ENCODE data around the gene GPR153. TPM values are rescaled to one million over a fixed set of nuclear protein-coding genes. Genes with fewer than 3 reads are reported as not detected.

Gene GPR153
- total RNA-seq, 1 experiment from 2014 or later, result 98.7 TPM

DNA sequence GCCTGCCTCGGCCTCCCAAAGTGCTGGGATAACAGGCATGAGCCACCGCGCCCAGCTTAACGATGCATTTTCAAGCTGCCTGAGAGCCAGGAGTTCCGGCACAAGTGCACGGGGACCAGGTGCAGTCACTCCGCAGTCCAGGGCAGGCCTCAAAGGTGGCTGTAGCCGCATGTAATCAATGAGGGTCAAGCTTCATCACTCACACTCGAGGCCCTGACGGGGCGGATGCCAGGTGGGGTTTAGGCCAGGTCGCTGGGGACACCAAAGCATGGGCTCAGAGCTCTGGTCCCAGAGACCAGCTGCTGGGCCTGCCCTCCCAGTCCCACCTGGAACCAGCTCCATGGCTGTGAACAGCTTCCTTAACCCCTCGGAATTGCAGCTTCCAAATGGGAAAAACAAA, 26.1 kb upstream of the GPR153 start:
- POLR2A ChIA-PET (ENCODE audit: unreplicated experiment), result no interaction called here

GRCh38 chr1:6286266-6286665, 25.4 kb upstream of the GPR153 start:
- no peak overlapping the region for H3K4me2 ChIP-seq (ENCODE audit: low read length)
- BruUV-seq (replicated peaks), result no TSS peak
- H2AFZ ChIP-seq (ENCODE audit: low read length), result no peak overlapping the region
- H3K4me3 ChIP-seq (ENCODE audit: low read length), result no peak overlapping the region
- peaks cover 11% of the 10 kb centered on the region for H3K4me1 ChIP-seq (ENCODE audit: insufficient read depth, low read length)
- H3K9ac ChIP-seq (ENCODE audit: low read length), result no peak overlapping the region
- POLR2A ChIA-PET (ENCODE audit: unreplicated experiment), result no interaction called here
- no peak for ATAC-seq
- no peaks in the 10 kb centered on the region for H4K20me1 ChIP-seq (ENCODE audit: low read length)
- no peaks in the 10 kb centered on the region for H3K9me2 ChIP-seq (replicated peaks; ENCODE audit: low read length)
- no peak for TF ChIP-seq EZH2phosphoT487 (IDR thresholded peaks at IDR 0.05; ENCODE audit: borderline replicate concordance, low read length)
- TF ChIP-seq, protein P1, sequence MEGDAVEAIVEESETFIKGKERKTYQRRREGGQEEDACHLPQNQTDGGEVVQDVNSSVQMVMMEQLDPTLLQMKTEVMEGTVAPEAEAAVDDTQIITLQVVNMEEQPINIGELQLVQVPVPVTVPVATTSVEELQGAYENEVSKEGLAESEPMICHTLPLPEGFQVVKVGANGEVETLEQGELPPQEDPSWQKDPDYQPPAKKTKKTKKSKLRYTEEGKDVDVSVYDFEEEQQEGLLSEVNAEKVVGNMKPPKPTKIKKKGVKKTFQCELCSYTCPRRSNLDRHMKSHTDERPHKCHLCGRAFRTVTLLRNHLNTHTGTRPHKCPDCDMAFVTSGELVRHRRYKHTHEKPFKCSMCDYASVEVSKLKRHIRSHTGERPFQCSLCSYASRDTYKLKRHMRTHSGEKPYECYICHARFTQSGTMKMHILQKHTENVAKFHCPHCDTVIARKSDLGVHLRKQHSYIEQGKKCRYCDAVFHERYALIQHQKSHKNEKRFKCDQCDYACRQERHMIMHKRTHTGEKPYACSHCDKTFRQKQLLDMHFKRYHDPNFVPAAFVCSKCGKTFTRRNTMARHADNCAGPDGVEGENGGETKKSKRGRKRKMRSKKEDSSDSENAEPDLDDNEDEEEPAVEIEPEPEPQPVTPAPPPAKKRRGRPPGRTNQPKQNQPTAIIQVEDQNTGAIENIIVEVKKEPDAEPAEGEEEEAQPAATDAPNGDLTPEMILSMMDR (conservative IDR thresholded peaks at IDR 0.05; ENCODE audit: low read depth, low read length), result no peak
- TF ChIP-seq EZH2 (IDR thresholded peaks at IDR 0.05; ENCODE audit: low read length, unreplicated experiment), result no peak
- H3K27me3 ChIP-seq (ENCODE audit: low read length), result no peaks in the 10 kb centered on the region
- H3K36me3 ChIP-seq (ENCODE audit: low read depth, low read length), result peaks cover 4% of the 10 kb centered on the region; the same call in 1 of the 2 replicates
- CTCF ChIA-PET, result no interaction called here
- DNase-seq, result no peak
- H3K79me2 ChIP-seq (ENCODE audit: low read length), result no peaks in the 10 kb centered on the region
- no peaks in the 10 kb centered on the region for H3K9me3 ChIP-seq (ENCODE audit: low read length)
- intact Hi-C loops (cut with micrococcal nuclease), result no loop called here
- H3F3A ChIP-seq (ENCODE audit: low read length, unreplicated experiment), result no peaks in the 10 kb centered on the region
- no peak overlapping the region for H3K27ac ChIP-seq (ENCODE audit: low read length)

More for the DNA sequence above, 26.1 kb upstream of the GPR153 start:
- no peaks in the 10 kb centered on the region for H4K20me1 ChIP-seq (ENCODE audit: low read length)
- no peak for TF ChIP-seq EZH2 (IDR thresholded peaks at IDR 0.05; ENCODE audit: low read length, unreplicated experiment)
- no peak for TF ChIP-seq EZH2phosphoT487 (IDR thresholded peaks at IDR 0.05; ENCODE audit: borderline replicate concordance, low read length)
- TF ChIP-seq, protein P1 (conservative IDR thresholded peaks at IDR 0.05; ENCODE audit: low read depth, low read length), result no peak
- ATAC-seq (no peak), DNase-seq (no peak)
- no peak overlapping the region for H3K9ac ChIP-seq (ENCODE audit: low read length)
- no TSS peak for BruUV-seq (replicated peaks)
- no peaks in the 10 kb centered on the region for H3K9me2 ChIP-seq (replicated peaks; ENCODE audit: low read length)
- H3F3A ChIP-seq (ENCODE audit: low read length, unreplicated experiment), result no peaks in the 10 kb centered on the region
- H3K9me3 ChIP-seq (ENCODE audit: low read length), result no peaks in the 10 kb centered on the region
- H3K79me2 ChIP-seq (ENCODE audit: low read length), result no peaks in the 10 kb centered on the region
- no peak overlapping the region for H3K4me2 ChIP-seq (ENCODE audit: low read length)
- H3K4me1 ChIP-seq (ENCODE audit: insufficient read depth, low read length), result peaks cover 3% of the 10 kb centered on the region; the same call in 1 of the 2 replicates
- intact Hi-C loops (cut with micrococcal nuclease), result no loop called here
- H3K27me3 ChIP-seq (ENCODE audit: low read length), result no peaks in the 10 kb centered on the region
- H3K27ac ChIP-seq (ENCODE audit: low read length), result no peak overlapping the region
- CTCF ChIA-PET, result interaction anchor here (0.8 kb wide), 1 partner anchor 49 kb away, joined by 4 read pairs; no protein-coding TSS in a partner anchor
- H3K36me3 ChIP-seq (ENCODE audit: low read depth, low read length), result peaks cover 4% of the 10 kb centered on the region; the same call in 1 of the 2 replicates
- H3K4me3 ChIP-seq (ENCODE audit: low read length), result no peak overlapping the region
- no peak overlapping the region for H2AFZ ChIP-seq (ENCODE audit: low read length)

GRCh38 chr1:6285336-6285735, 24.4 kb upstream of the GPR153 start:
- Histone ChIP-seq H3K4me1 (ENCODE audit: insufficient read depth, low read length) (peaks cover 11% of the 10 kb centered on the region), H3K27me3 (ENCODE audit: low read length) (no peaks in the 10 kb centered on the region), H3F3A (ENCODE audit: low read length, unreplicated experiment) (no peaks in the 10 kb centered on the region), H3K4me3 (ENCODE audit: low read length) (no peak overlapping the region), H3K36me3 (ENCODE audit: low read depth, low read length) (peaks cover 7% of the 10 kb centered on the region; the same call in 1 of the 2 replicates), H3K9me2 (replicated peaks; ENCODE audit: low read length) (no peaks in the 10 kb centered on the region), H3K27ac (ENCODE audit: low read length) (no peak overlapping the region), H3K9me3 (ENCODE audit: low read length) (no peaks in the 10 kb centered on the region), H3K9ac (ENCODE audit: low read length) (no peak overlapping the region), H3K4me2 (ENCODE audit: low read length) (no peak overlapping the region), H4K20me1 (ENCODE audit: low read length) (no peaks in the 10 kb centered on the region), H2AFZ (ENCODE audit: low read length) (no peak overlapping the region), H3K79me2 (ENCODE audit: low read length) (no peaks in the 10 kb centered on the region)
- DNase-seq (no peak), ATAC-seq (no peak)
- ChIA-PET CTCF (no interaction called here), POLR2A (ENCODE audit: unreplicated experiment) (no interaction called here)
- no TSS peak for BruUV-seq (replicated peaks)
- intact Hi-C loops (cut with micrococcal nuclease), result no loop called here
- no peak for TF ChIP-seq EZH2 (IDR thresholded peaks at IDR 0.05; ENCODE audit: low read length, unreplicated experiment)
- no peak for TF ChIP-seq EZH2phosphoT487 (IDR thresholded peaks at IDR 0.05; ENCODE audit: borderline replicate concordance, low read length)
- TF ChIP-seq, protein P1 (conservative IDR thresholded peaks at IDR 0.05; ENCODE audit: low read depth, low read length), result no peak
